Parathyroid adenoma (tissue), 2 donors: ENCODE data around the gene MBLAC2.

ENCODE experiments used
- H2AFZ ChIP-seq: fragments of 300-600 bp; sonication (generic); one replicate; pipeline ENCODE4 v1.7.0; 2017; ENCODE audit warnings: antibody characterized with exemption, mild to moderate bottlenecking
- H3K27ac ChIP-seq: fragments of 300-600 bp; sonication (generic); one replicate; pipeline ENCODE4 v1.7.0; 2017
- H3K27me3 ChIP-seq: fragments of 300-600 bp; sonication (generic); one replicate; pipeline ENCODE4 v1.7.0; 2017; ENCODE audit warnings: low read length; ENCODE audit not compliant: control insufficient read depth, insufficient read depth
- H3K36me3 ChIP-seq: fragments of 300-600 bp; sonication (generic); one replicate; pipeline ENCODE4 v1.7.0; 2017; ENCODE audit warnings: low read length; ENCODE audit not compliant: control insufficient read depth, insufficient read depth
- H3K4me1 ChIP-seq: fragments of 300-600 bp; sonication (generic); one replicate; pipeline ENCODE4 v1.7.0; 2017; ENCODE audit warnings: control low read depth
- H3K4me2 ChIP-seq: fragments of 300-600 bp; sonication (generic); one replicate; pipeline ENCODE4 v1.7.0; 2017; ENCODE audit warnings: low read length
- H3K4me3 ChIP-seq: fragments of 300-600 bp; sonication (generic); one replicate; pipeline ENCODE4 v1.7.0; 2017; ENCODE audit warnings: low read depth, low read length
- H3K79me2 ChIP-seq: fragments of 300-600 bp; sonication (generic); one replicate; pipeline ENCODE4 v1.7.0; 2017; ENCODE audit warnings: control low read depth
- H3K9ac ChIP-seq: fragments of 300-600 bp; sonication (generic); one replicate; pipeline ENCODE4 v1.7.0; 2017; ENCODE audit warnings: mild to moderate bottlenecking
- H3K9me3 ChIP-seq: fragments of 300-600 bp; sonication (generic); one replicate; pipeline ENCODE4 v1.7.0; 2017; ENCODE audit warnings: low read length; ENCODE audit not compliant: control insufficient read depth
- CTCF ChIP-seq: fragments of 300-600 bp; sonication (generic); IDR thresholded peaks from one replicate; pipeline ENCODE4 v1.7.0; 2017; ENCODE audit warnings: antibody characterized with exemption, mild to moderate bottlenecking
- donor health status: primary hyperparathyroidism.

The MBLAC2 gene

GRCh38 chr5:90424245-90424644 lies 50.3 kb downstream of the MBLAC2 start:
- Histone ChIP-seq H3K4me3 (no peak overlapping the region), H2AFZ (no peak overlapping the region), H3K36me3 (no peaks in the 10 kb centered on the region), H3K4me1 (peaks cover 2% of the 10 kb centered on the region), H3K9ac (no peak overlapping the region), H3K27ac (no peak overlapping the region), H3K79me2 (no peaks in the 10 kb centered on the region), H3K27me3 (no peaks in the 10 kb centered on the region), H3K4me2 (no peak overlapping the region), H3K9me3 (no peaks in the 10 kb centered on the region)
- TF ChIP-seq CTCF, result no peak

GRCh38 chr5:90421136-90421535 lies 53.4 kb downstream of the MBLAC2 start:
- H3K27ac ChIP-seq, result no peak overlapping the region
- H3K4me1 ChIP-seq, result peaks cover 2% of the 10 kb centered on the region
- no peaks in the 10 kb centered on the region for H3K27me3 ChIP-seq
- no peaks in the 10 kb centered on the region for H3K36me3 ChIP-seq
- no peak overlapping the region for H3K4me2 ChIP-seq
- peak; percentile 19 for TF ChIP-seq CTCF
- H3K4me3 ChIP-seq, result no peak overlapping the region
- H3K9me3 ChIP-seq, result no peaks in the 10 kb centered on the region
- H2AFZ ChIP-seq, result peak overlapping the region; percentile 47
- no peak overlapping the region for H3K9ac ChIP-seq
- H3K79me2 ChIP-seq, result no peaks in the 10 kb centered on the region

- H2AFZ ChIP-seq, result no peak overlapping the region
- H3K79me2 ChIP-seq, result no peaks in the 10 kb centered on the region
- H3K9me3 ChIP-seq, result no peaks in the 10 kb centered on the region
- H3K4me1 ChIP-seq, result peaks cover 2% of the 10 kb centered on the region
- no peak overlapping the region for H3K4me2 ChIP-seq
- no peak overlapping the region for H3K27ac ChIP-seq
- no peak for TF ChIP-seq CTCF
- H3K9ac ChIP-seq, result no peak overlapping the region
- no peak overlapping the region for H3K4me3 ChIP-seq
- no peaks in the 10 kb centered on the region for H3K27me3 ChIP-seq
- no peaks in the 10 kb centered on the region for H3K36me3 ChIP-seq
Observed at GRCh38 chr5:90418214-90418613, 56.4 kb downstream of the MBLAC2 start.

GRCh38 chr5:90410178-90410762 lies 64.3 kb downstream of the MBLAC2 start:
- peaks cover 3% of the 10 kb centered on the region for H3K79me2 ChIP-seq
- peak overlapping the region; percentile 97 for H3K27ac ChIP-seq
- H3K9ac ChIP-seq, result peak overlapping the region; percentile 9
- H2AFZ ChIP-seq, result peak overlapping the region; percentile 93
- no peaks in the 10 kb centered on the region for H3K36me3 ChIP-seq
- H3K4me2 ChIP-seq, result peak overlapping the region; percentile 92
- peak overlapping the region; percentile 100 for H3K4me3 ChIP-seq
- H3K9me3 ChIP-seq, result no peaks in the 10 kb centered on the region
- no peak for TF ChIP-seq CTCF
- H3K4me1 ChIP-seq, result no peaks in the 10 kb centered on the region
- H3K27me3 ChIP-seq, result no peaks in the 10 kb centered on the region
